WTC11 (cell line): ENCODE measurements around the gene RYR3.

ENCODE experiments used
- AFF4 ChIP-seq: sonication (generic); formaldehyde crosslinking; IDR thresholded peaks from 2 replicates; pipeline ENCODE4 v1.8.1; 2023; ENCODE audit warnings: mild to moderate bottlenecking, missing genetic modification reagents, borderline replicate concordance
- ATF2 ChIP-seq: sonication (generic); formaldehyde crosslinking; IDR thresholded peaks from 2 replicates; pipeline ENCODE4 v1.8.1; 2022; ENCODE audit warnings: low read depth, missing genetic modification reagents, borderline replicate concordance
- ATF3 ChIP-seq: sonication (generic); formaldehyde crosslinking; conservative IDR thresholded peaks from 2 replicates; pipeline ENCODE4 v1.8.1; 2022; ENCODE audit warnings: mild to moderate bottlenecking, missing genetic modification reagents
- CTCF ChIP-seq: fragments of 200-600 bp; IDR thresholded peaks from 2 replicates; pipeline ENCODE4 v1.8.0; 2022; ENCODE audit warnings: antibody characterized with exemption
- NFE2L1 ChIP-seq: sonication (generic); formaldehyde crosslinking; IDR thresholded peaks from 2 replicates; pipeline ENCODE4 v1.8.1; 2023; ENCODE audit warnings: missing genetic modification reagents
- NR1H2 ChIP-seq: sonication (generic); formaldehyde crosslinking; IDR thresholded peaks from 2 replicates; pipeline ENCODE4 v1.9.0; 2021; ENCODE audit warnings: mild to moderate bottlenecking, moderate library complexity, missing genetic modification reagents
- NR2C2 ChIP-seq: sonication (generic); formaldehyde crosslinking; IDR thresholded peaks from 2 replicates; pipeline ENCODE4 v1.8.0; 2022; ENCODE audit warnings: mild to moderate bottlenecking, missing genetic modification reagents

GRCh38 chr15:33678176-33678575, 367.4 kb downstream of the RYR3 start:
- TF ChIP-seq AFF4 (CRISPR knock-in tag) (no peak), CTCF (no peak), NFE2L1 (no peak), ATF2 (CRISPR knock-in tag) (no peak), ATF3 (CRISPR knock-in tag) (no peak), NR2C2 (CRISPR knock-in tag) (no peak), NR1H2 (CRISPR knock-in tag) (no peak)
